SU-DHL-6 (cell line): ENCODE results near the gene CCDC183.
"Not testable (repeated sequence)": the region's sequence is repeated elsewhere in the genome, so short reads cannot be mapped to it uniquely, and the experiment has no call there.

ENCODE experiments used
- H2AFZ ChIP-seq: fragments of 200-600 bp; sonication (generic); 2 replicates; pipeline ENCODE4 v1.6.1; 2014; ENCODE audit warnings: low read depth, mild to moderate bottlenecking, moderate library complexity, mixed read lengths, antibody characterized with exemption, low read length; ENCODE audit not compliant: severe bottlenecking
- H3F3A ChIP-seq: fragments of 200-600 bp; shearing (Covaris generic); 2 replicates; pipeline ENCODE4 v1.6.0; 2016; ENCODE audit warnings: antibody characterized with exemption, mild to moderate bottlenecking; ENCODE audit not compliant: insufficient read depth
- H3K27ac ChIP-seq: fragments of 200-600 bp; sonication (generic); 2 replicates; pipeline ENCODE4 v1.5.1; 2016; ENCODE audit warnings: low read depth, mild to moderate bottlenecking, low read length, moderate library complexity, mixed read lengths
- H3K27me3 ChIP-seq: fragments of 200-600 bp; sonication (generic), shearing (Covaris generic); 2 replicates; pipeline ENCODE4 v1.6.0; 2014; ENCODE audit warnings: mild to moderate bottlenecking, low read length
- H3K36me3 ChIP-seq: fragments of 200-600 bp; sonication (generic); 2 replicates; pipeline ENCODE4 v1.6.1; 2014; ENCODE audit warnings: mild to moderate bottlenecking, low read length, mixed read lengths
- H3K4me2 ChIP-seq: fragments of 300-600, 200-600 bp; shearing (Covaris generic), sonication (generic); 2 replicates; pipeline ENCODE4 v1.6.0; 2014; ENCODE audit warnings: low read length, low read depth, mild to moderate bottlenecking; ENCODE audit not compliant: poor library complexity, severe bottlenecking
- H3K4me3 ChIP-seq: fragments of 200-600 bp; sonication (generic); 2 replicates; pipeline ENCODE4 v1.5.1; 2014; ENCODE audit warnings: antibody characterized with exemption, low read length, mild to moderate bottlenecking, mixed read lengths; ENCODE audit not compliant: insufficient read depth, poor library complexity, severe bottlenecking
- H3K79me2 ChIP-seq: fragments of 200-600 bp; sonication (generic); 2 replicates; pipeline ENCODE4 v1.6.1; 2014; ENCODE audit warnings: mild to moderate bottlenecking, low read length, moderate library complexity; ENCODE audit not compliant: insufficient read depth
- H3K9ac ChIP-seq: fragments of 200-600 bp; sonication (generic); 2 replicates; pipeline ENCODE4 v1.7.0; 2014; ENCODE audit warnings: mild to moderate bottlenecking, low read length
- H3K9me2 ChIP-seq: fragments of 200-600 bp; sonication (generic); replicated peaks from 2 replicates; pipeline ENCODE4 v1.6.1; 2014; ENCODE audit warnings: low read length; ENCODE audit not compliant: insufficient read depth
- H3K9me3 ChIP-seq: fragments of 200-600 bp; sonication (generic); 2 replicates; pipeline ENCODE4 v1.6.1; 2014; ENCODE audit warnings: low read length, mixed read lengths; ENCODE audit not compliant: insufficient read depth
- H4K20me1 ChIP-seq: fragments of 200-600 bp; sonication (generic); 2 replicates; pipeline ENCODE4 v1.6.1; 2014; ENCODE audit warnings: low read depth, mild to moderate bottlenecking, antibody characterized with exemption, low read length, moderate library complexity, mixed read lengths
- CTCF ChIP-seq: fragments of 200-600 bp; sonication (generic); IDR thresholded peaks from one replicate; pipeline ENCODE4 v1.5.1; 2017; ENCODE audit warnings: antibody characterized with exemption, mild to moderate bottlenecking, low read length, moderate library complexity; ENCODE audit not compliant: insufficient read depth, poor library complexity, severe bottlenecking
- EZH2phosphoT487 ChIP-seq: fragments of 200-600 bp; sonication (generic), shearing (Covaris generic); conservative IDR thresholded peaks from 2 replicates; pipeline ENCODE4 v1.6.1; 2018; ENCODE audit warnings: mild to moderate bottlenecking, antibody characterized with exemption, low read length, moderate library complexity, mixed read lengths

The CCDC183 gene

DNA sequence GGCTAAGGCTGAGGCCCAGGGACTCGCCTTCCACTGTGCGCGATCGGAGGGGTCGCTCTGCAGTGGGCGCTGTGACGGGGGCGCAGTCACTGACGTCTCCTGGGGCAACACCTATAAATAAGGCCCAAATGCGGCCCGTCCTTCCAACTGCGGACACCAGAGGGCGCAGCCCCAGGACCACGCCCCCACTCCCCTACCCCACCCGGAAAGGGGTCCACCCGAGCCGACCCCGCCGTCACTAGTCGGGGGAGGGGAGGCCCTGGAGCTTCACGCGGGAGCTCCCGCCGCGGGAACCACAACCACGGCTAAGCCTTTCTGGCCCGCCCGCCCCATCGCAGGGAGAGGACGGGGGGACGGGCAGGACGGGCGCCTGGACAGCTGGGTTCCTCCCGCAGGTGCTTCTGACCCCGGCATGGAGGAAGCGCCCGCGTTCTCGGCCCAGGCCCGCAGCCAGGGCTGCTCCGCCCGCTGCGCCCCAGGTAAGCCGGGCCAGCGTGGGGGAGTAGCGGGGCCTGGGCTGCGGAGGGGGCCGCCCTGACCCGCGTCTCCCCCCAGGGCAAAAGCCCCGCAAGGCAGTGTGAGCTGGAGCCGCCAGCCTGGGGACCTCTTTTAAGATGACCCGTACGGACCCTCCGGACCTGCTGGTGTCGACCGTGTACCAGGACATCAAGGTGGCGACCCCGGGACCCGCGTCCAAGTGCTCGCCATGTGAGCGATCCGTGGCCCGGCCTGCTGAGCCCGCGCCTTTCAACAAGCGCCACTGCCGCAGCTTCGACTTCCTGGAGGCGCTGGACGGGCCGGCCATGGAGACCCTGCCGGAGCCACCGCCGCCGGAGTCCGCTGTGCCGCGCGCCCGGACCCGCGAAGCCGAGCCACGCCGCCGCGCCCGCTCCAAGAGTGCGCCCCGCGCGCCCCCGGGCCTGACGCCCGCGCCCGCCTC, 47.9 kb downstream of the CCDC183 start:
- not testable (repeated sequence) for H4K20me1 ChIP-seq, H3K9me2 ChIP-seq, H3K27me3 ChIP-seq, H3K4me3 ChIP-seq, H3K36me3 ChIP-seq, H2AFZ ChIP-seq, H3K79me2 ChIP-seq, H3F3A ChIP-seq, H3K27ac ChIP-seq, H3K9me3 ChIP-seq, H3K9ac ChIP-seq
- H3K4me2 ChIP-seq: peak overlapping the region; percentile 36
- TF ChIP-seq CTCF: peak; percentile 64

DNA sequence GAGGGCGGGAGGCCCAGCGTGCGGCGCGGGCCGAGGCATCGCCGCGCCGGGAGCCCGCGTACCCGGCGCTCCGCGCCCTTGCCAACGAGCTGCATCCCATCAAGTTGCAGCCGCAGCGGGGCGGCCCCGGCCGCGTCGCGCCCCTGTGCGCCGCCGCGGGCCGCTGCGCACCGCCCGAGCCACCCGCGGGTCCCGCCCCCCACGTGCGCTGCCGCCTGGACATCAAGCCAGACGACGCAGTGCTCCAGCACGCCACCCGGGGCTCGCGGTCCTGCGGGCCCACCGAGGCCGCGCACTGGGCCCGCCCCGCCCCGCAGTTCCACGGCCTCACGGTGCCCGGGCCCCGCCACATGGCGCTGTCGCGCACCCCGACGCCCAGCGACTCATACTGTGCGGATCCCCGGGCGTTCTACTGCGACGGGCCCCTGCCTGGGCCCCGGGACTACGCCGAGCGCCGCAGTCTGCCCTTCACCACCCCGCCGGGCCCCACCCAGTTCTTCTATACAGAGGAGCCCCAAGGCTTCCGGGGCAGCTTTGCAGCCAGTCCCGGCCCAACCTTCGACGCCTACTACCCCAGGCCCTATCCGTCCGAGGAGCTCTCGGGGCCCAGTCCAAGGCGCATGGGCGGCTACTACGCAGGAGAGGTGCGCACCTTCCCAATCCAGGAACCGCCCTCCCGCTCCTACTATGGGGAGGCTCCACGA, 48.8 kb downstream of the CCDC183 start:
- no peak overlapping the region for H3K9ac ChIP-seq
- no peak for TF ChIP-seq CTCF
- TF ChIP-seq EZH2phosphoT487: no peak
- H3F3A ChIP-seq: no peaks in the 10 kb centered on the region; the same call in 1 of the 2 replicates
- H3K27ac ChIP-seq: no peak overlapping the region
- H3K27me3 ChIP-seq: no peaks in the 10 kb centered on the region
- no peak overlapping the region for H2AFZ ChIP-seq
- H3K9me3 ChIP-seq: no peaks in the 10 kb centered on the region
- H4K20me1 ChIP-seq: no peaks in the 10 kb centered on the region
- H3K4me3 ChIP-seq: no peak overlapping the region
- H3K9me2 ChIP-seq: no peaks in the 10 kb centered on the region
- no peaks in the 10 kb centered on the region for H3K36me3 ChIP-seq
- no peak overlapping the region for H3K4me2 ChIP-seq
- no peaks in the 10 kb centered on the region for H3K79me2 ChIP-seq

GRCh38 chr9:136845465-136846260, 49.5 kb downstream of the CCDC183 start:
- no peaks in the 10 kb centered on the region for H3K27me3 ChIP-seq
- no peak overlapping the region for H2AFZ ChIP-seq
- H3K9me3 ChIP-seq: no peaks in the 10 kb centered on the region
- H3K79me2 ChIP-seq: no peaks in the 10 kb centered on the region
- no peak overlapping the region for H3K9ac ChIP-seq
- no peak for TF ChIP-seq CTCF
- no peak overlapping the region for H3K4me3 ChIP-seq
- H4K20me1 ChIP-seq: no peaks in the 10 kb centered on the region
- H3K36me3 ChIP-seq: no peaks in the 10 kb centered on the region
- H3K9me2 ChIP-seq: no peaks in the 10 kb centered on the region
- no peak overlapping the region for H3K27ac ChIP-seq
- no peaks in the 10 kb centered on the region; the same call in 1 of the 2 replicates for H3F3A ChIP-seq
- H3K4me2 ChIP-seq: no peak overlapping the region
